Fibroblast of pulmonary artery (primary cell): ENCODE measurements around the gene MICU1.
"Not testable (repeated sequence)": the region's sequence is repeated elsewhere in the genome, so short reads cannot be mapped to it uniquely, and the experiment has no call there.

ENCODE experiments used
- DNase-seq: peaks from one replicate; pipeline ENCODE4 v3.0.0-alpha.2; 2010; ENCODE audit warnings: low read depth
- H3K4me3 ChIP-seq: replicated peaks from 2 replicates; pipeline ENCODE4 v1.5.1; 2011; ENCODE audit warnings: low read depth, mild to moderate bottlenecking, control low read depth, low read length, moderate library complexity
- CTCF ChIP-seq: IDR thresholded peaks from 2 replicates; pipeline ENCODE4 v1.5.1; 2011; ENCODE audit warnings: mild to moderate bottlenecking, control low read depth, low read length, inconsistent platforms; ENCODE audit errors: missing control alignments

MICU1 gene

GRCh38 chr10:72388062-72388461 lies 237.8 kb downstream of the MICU1 start:
- H3K4me3 ChIP-seq, result no peak overlapping the region
- no peak for TF ChIP-seq CTCF
- no peak for DNase-seq

GRCh38 chr10:72386916-72387586 lies 238.8 kb downstream of the MICU1 start:
- DNase-seq, result no peak
- no peak overlapping the region for H3K4me3 ChIP-seq
- TF ChIP-seq CTCF, result no peak

GRCh38 chr10:72385724-72386123 lies 240.2 kb downstream of the MICU1 start:
- TF ChIP-seq CTCF, result no peak
- no peak for DNase-seq
- no peak overlapping the region for H3K4me3 ChIP-seq

- DNase-seq, H3K4me3 ChIP-seq: not testable (repeated sequence)
Observed at GRCh38 chr10:72384982-72385381, 240.9 kb downstream of the MICU1 start.

- H3K4me3 ChIP-seq, result no peak overlapping the region
- no peak for TF ChIP-seq CTCF
- DNase-seq, result no peak
Observed at GRCh38 chr10:72379776-72380175, 246.1 kb downstream of the MICU1 start.

GRCh38 chr10:72379062-72379461 lies 246.8 kb downstream of the MICU1 start:
- TF ChIP-seq CTCF, result no peak
- H3K4me3 ChIP-seq, result no peak overlapping the region
- DNase-seq, result no peak

- H3K4me3 ChIP-seq, result no peak overlapping the region
- peak; percentile 23 for DNase-seq
- peak; percentile 14 for TF ChIP-seq CTCF
Observed at GRCh38 chr10:72375585-72375984, 250.3 kb downstream of the MICU1 start.

GRCh38 chr10:72375173-72375572 lies 250.7 kb downstream of the MICU1 start:
- DNase-seq, result peak; percentile 17
- H3K4me3 ChIP-seq, result no peak overlapping the region
- TF ChIP-seq CTCF, result no peak
